GM12878 (cell line): ENCODE measurements around the gene MYL12A. TPM values are rescaled to one million over a fixed set of nuclear protein-coding genes. Genes with fewer than 3 reads are reported as not detected.

Experiments
- FOXM1 ChIP-seq: IDR thresholded peaks from 2 replicates; pipeline ENCODE4 v1.6.1; 2012; ENCODE audit warnings: low read depth, mild to moderate bottlenecking, inconsistent platforms, low read length, moderate library complexity
- KLF5 ChIP-seq: fragments of 450-650 bp; IDR thresholded peaks from 2 replicates; pipeline ENCODE4 v1.6.1; 2014; ENCODE audit warnings: mild to moderate bottlenecking; ENCODE audit not compliant: partially characterized antibody
- MTA3 ChIP-seq: IDR thresholded peaks from 2 replicates; pipeline ENCODE4 v1.6.1; 2012; ENCODE audit warnings: low read length, inconsistent platforms, borderline replicate concordance
- PAX5 ChIP-seq: IDR thresholded peaks from 2 replicates; pipeline ENCODE4 v1.6.1; 2011; ENCODE audit warnings: low read depth, low read length, borderline replicate concordance
- RCOR1 ChIP-seq: conservative IDR thresholded peaks from 2 replicates; pipeline ENCODE4 v1.6.1; 2012; ENCODE audit warnings: low read depth, low read length, improper control_type of control experiment
- RFX5 ChIP-seq: IDR thresholded peaks from 2 replicates; pipeline ENCODE4 v1.6.1; 2011; ENCODE audit warnings: low read depth, low read length, improper control_type of control experiment
- RUNX3 ChIP-seq: IDR thresholded peaks from 2 replicates; pipeline ENCODE4 v1.6.1; 2012; ENCODE audit warnings: low read length, inconsistent platforms
- SUPT20H ChIP-seq: IDR thresholded peaks from 2 replicates; pipeline ENCODE4 v1.6.1; 2011; ENCODE audit warnings: low read depth, mild to moderate bottlenecking, low read length, moderate library complexity, borderline replicate concordance; ENCODE audit not compliant: control insufficient read depth
- polyA plus RNA-seq, 11 experiments: library from polyadenylated mRNA; depleted of rRNA in 4 of 11; unstranded in 6 of 11; stranded (reverse) in 5 of 11; fragments of >200 nt; fragmentation: Nextera tagmentation in 4 of 11; fragmentation: Illumina TruSeq in 1 of 11; extraction: Ambion mirVana in 4 of 11; extraction: Trizol in 1 of 11; gene quantifications; 1 replicate in 1 of 11; 2 replicates in 10 of 11; pipeline versions ENCODE4 v1.2.1 to v1.2.3, GENCODE V29; 2011 to 2016; ENCODE audit warnings: inconsistent platforms in 2 of 11, missing spikeins in 2 of 11, low read depth in 1 of 11
- total RNA-seq, 4 experiments: library from RNA; depleted of rRNA in 3 of 4; stranded (reverse); fragments of >200 nt in 3 of 4; fragmentation: Illumina TruSeq in 1 of 4; extraction: Trizol in 1 of 4; gene quantifications; 2 replicates each; pipeline versions ENCODE4 v1.2.1 to v1.2.3, GENCODE V29; 2013 to 2021
- TF ChIP-seq, protein P1 (sequence below): IDR thresholded peaks from 2 replicates; pipeline ENCODE4 v1.6.1; 2012; ENCODE audit warnings: low read length, inconsistent platforms
- TF ChIP-seq, protein P2 (sequence below): IDR thresholded peaks from 2 replicates; pipeline ENCODE4 v1.6.1; 2011; ENCODE audit warnings: low read depth, low read length, improper control_type of control experiment, borderline replicate concordance

The MYL12A gene
- total and polyA plus RNA-seq, 10 of the 15 experiments (the other 5 are each of a cell fraction or from before 2014, with no cell fraction given): 488 to 1,663 (median 924) TPM

DNA sequence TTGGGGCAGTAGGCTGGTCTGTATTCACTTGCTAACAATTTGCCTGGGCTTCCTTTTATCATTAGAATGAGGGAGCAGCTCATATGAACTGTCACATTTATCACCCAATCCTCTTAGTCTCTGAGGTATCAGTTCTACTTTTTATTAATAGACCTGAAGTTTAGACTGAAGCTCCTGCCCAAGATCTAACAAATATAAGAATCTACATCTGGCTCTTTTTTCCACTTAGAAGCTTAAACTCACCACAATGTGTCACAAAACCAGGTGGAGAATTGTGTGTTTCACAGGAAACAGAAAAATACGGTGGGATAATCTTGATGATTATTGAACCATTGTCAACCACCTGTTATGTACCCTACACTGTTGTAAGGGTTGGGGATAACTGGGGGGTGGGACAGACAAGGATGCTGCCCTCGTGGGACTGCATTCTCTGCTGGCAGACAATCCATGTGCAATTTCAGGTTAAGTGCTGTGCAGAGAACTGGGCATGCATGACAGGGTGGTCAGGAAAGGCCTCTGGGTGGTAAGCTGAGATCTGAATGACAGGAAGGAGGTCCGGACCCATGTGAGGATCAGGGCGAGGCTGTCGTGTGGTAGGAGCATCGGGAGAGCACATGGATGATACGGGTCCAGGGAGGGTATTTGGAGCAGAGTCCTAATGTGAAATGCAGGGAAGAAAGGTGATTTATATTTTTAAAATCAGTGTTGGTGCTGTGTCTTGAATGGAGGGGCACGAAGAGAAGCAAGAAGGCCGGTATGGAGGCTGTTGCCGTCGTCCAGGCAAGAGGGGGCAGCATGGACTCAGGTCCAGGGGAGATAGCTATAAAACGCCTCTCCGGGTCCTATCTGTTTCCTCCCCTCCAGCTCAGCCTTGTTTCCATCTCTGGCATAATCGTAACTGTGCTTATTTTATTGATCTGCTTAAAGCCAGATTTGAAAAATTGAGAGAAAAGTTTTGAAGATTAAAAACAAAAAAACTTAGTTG, 31.9 kb downstream of the MYL12A start (continued):
- TF ChIP-seq, protein P1, sequence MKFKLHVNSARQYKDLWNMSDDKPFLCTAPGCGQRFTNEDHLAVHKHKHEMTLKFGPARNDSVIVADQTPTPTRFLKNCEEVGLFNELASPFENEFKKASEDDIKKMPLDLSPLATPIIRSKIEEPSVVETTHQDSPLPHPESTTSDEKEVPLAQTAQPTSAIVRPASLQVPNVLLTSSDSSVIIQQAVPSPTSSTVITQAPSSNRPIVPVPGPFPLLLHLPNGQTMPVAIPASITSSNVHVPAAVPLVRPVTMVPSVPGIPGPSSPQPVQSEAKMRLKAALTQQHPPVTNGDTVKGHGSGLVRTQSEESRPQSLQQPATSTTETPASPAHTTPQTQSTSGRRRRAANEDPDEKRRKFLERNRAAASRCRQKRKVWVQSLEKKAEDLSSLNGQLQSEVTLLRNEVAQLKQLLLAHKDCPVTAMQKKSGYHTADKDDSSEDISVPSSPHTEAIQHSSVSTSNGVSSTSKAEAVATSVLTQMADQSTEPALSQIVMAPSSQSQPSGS: peak; percentile 72
- TF ChIP-seq KLF5 (no peak), SUPT20H (no peak), FOXM1 (peak; percentile 56; the same call in 1 of the 2 replicates), PAX5 (no peak), RCOR1 (no peak), MTA3 (peak; percentile 86), RFX5 (no peak), RUNX3 (peak; percentile 81)
- TF ChIP-seq, protein P2, sequence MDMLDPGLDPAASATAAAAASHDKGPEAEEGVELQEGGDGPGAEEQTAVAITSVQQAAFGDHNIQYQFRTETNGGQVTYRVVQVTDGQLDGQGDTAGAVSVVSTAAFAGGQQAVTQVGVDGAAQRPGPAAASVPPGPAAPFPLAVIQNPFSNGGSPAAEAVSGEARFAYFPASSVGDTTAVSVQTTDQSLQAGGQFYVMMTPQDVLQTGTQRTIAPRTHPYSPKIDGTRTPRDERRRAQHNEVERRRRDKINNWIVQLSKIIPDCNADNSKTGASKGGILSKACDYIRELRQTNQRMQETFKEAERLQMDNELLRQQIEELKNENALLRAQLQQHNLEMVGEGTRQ: no peak
